PC-3 (cell line): ENCODE data around the gene ZNF622. TPM values are rescaled to one million over a fixed set of nuclear protein-coding genes. Genes with fewer than 3 reads are reported as not detected.

Source experiments
- ATAC-seq: fragments of 200-7000 bp; cut with Tn5 transposase; 2 replicates; pipeline ENCODE4 v1.9.1; 2020; ENCODE audit warnings: mild to moderate bottlenecking, moderate library complexity
- BruUV-seq: library from RNA; stranded (reverse); fragments of 400-500 nt; replicated peaks from 2 replicates; lab custom pipeline; 2021; lab: Mats Ljungman, UMichigan
- CTCF ChIA-PET: fragments of 300-600 bp; sonication (Branson Sonifier 250); formaldehyde crosslinking; loops from one replicate; lab custom pipeline; 2022; ENCODE audit warnings: antibody characterized with exemption; lab: Charles Lee
- POLR2A ChIA-PET: fragments of 300-600 bp; sonication (Branson Sonifier 250); formaldehyde crosslinking; loops from one replicate; lab custom pipeline; 2022; ENCODE audit warnings: antibody characterized with exemption; ENCODE audit not compliant: unreplicated experiment; lab: Charles Lee
- DNase-seq: peaks from one replicate; pipeline ENCODE4 v3.0.0-alpha.2; 2015
- H2AFZ ChIP-seq: fragments of 300-600 bp; sonication (generic); 2 replicates; pipeline ENCODE4 v1.6.0; 2016; ENCODE audit warnings: antibody characterized with exemption, low read length
- H3F3A ChIP-seq: fragments of 300-600 bp; sonication (generic); one replicate; pipeline ENCODE4 v1.6.0; 2017; ENCODE audit warnings: antibody characterized with exemption, low read length, control low read depth, mild to moderate bottlenecking; ENCODE audit not compliant: unreplicated experiment
- H3K27ac ChIP-seq: fragments of 300-600 bp; sonication (generic); 2 replicates; pipeline ENCODE4 v1.5.1; 2016; ENCODE audit warnings: mild to moderate bottlenecking, low read length
- H3K27me3 ChIP-seq: fragments of 300-600 bp; sonication (generic); 2 replicates; pipeline ENCODE4 v1.6.1; 2016; ENCODE audit warnings: low read length, mixed read lengths
- H3K36me3 ChIP-seq: fragments of 300-600 bp; sonication (generic); 2 replicates; pipeline ENCODE4 v1.6.1; 2016; ENCODE audit warnings: low read depth, mixed run types, low read length, mixed read lengths
- H3K4me1 ChIP-seq: fragments of 300-600 bp; sonication (generic); 2 replicates; pipeline ENCODE4 v1.5.1; 2016; ENCODE audit warnings: low read length; ENCODE audit not compliant: insufficient read depth
- H3K4me2 ChIP-seq: fragments of 300-600 bp; sonication (generic); 2 replicates; pipeline ENCODE4 v1.6.0; 2016; ENCODE audit warnings: low read length
- H3K4me3 ChIP-seq: fragments of 300-600 bp; sonication (generic); 2 replicates; pipeline ENCODE4 v1.5.1; 2016; ENCODE audit warnings: mild to moderate bottlenecking, low read length, mixed read lengths
- H3K79me2 ChIP-seq: fragments of 300-600 bp; sonication (generic); 2 replicates; pipeline ENCODE4 v1.6.1; 2017; ENCODE audit warnings: low read length, mixed read lengths
- H3K9ac ChIP-seq: fragments of 300-600 bp; sonication (generic); 2 replicates; pipeline ENCODE4 v1.6.0; 2016; ENCODE audit warnings: mild to moderate bottlenecking, low read length
- H3K9me2 ChIP-seq: fragments of 300-600 bp; sonication (generic); replicated peaks from 2 replicates; pipeline ENCODE4 v1.6.1; 2016; ENCODE audit warnings: mixed run types, low read length, mixed read lengths
- H3K9me3 ChIP-seq: fragments of 300-600 bp; sonication (generic); 2 replicates; pipeline ENCODE4 v1.6.1; 2016; ENCODE audit warnings: low read length, mixed read lengths
- H4K20me1 ChIP-seq: fragments of 300-600 bp; sonication (generic); 2 replicates; pipeline ENCODE4 v1.6.1; 2016; ENCODE audit warnings: low read length, mixed read lengths
- EZH2 ChIP-seq: fragments of 300-600 bp; sonication (generic); IDR thresholded peaks from one replicate; pipeline ENCODE4 v1.6.1; 2017; ENCODE audit warnings: antibody characterized with exemption, mild to moderate bottlenecking, low read length; ENCODE audit not compliant: unreplicated experiment
- EZH2phosphoT487 ChIP-seq: fragments of 300-600 bp; sonication (generic); IDR thresholded peaks from 2 replicates; pipeline ENCODE4 v1.6.1; 2018; ENCODE audit warnings: mild to moderate bottlenecking, antibody characterized with exemption, low read length, borderline replicate concordance
- intact Hi-C: fragments of 100-400 bp; cut with micrococcal nuclease; formaldehyde crosslinking; loops from 2 replicates; pipeline ENCODE4 v1.9.0; 2023
- total RNA-seq: library from RNA; depleted of rRNA; stranded (reverse); fragments of >200 nt; gene quantifications from 2 replicates; pipeline ENCODE4 v1.2.3, GENCODE V29; 2014
- TF ChIP-seq, protein P1 (sequence below): fragments of 300-600 bp; sonication (generic); conservative IDR thresholded peaks from 2 replicates; pipeline ENCODE4 v1.5.1; 2017; ENCODE audit warnings: antibody characterized with exemption, low read depth, mild to moderate bottlenecking, low read length

Gene ZNF622
- total RNA-seq, 1 experiment from 2014 or later, result 76.9 TPM

DNA sequence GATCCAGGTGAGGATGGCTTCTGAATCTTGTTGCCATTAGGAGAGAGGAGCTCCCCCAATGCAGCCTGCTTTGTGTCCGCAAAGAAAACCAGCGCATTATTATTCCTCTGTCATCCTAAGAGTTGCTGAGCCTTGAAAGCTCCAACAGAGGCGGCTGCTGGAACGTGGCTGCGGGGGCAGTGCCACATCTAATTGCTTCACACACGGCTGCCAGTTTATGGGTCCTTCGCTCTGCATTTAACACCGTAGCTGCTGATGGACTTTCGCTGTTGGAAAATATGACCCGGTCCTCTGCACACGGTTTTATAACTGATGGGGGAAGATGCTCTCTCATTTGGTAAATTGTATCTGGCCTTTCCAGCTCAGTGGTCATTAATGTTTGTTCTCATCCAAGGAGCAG is 38.0 kb downstream of the ZNF622 start:
- POLR2A ChIA-PET, result no interaction called here
- H3K4me2 ChIP-seq, result no peak overlapping the region
- DNase-seq, result no peak
- no peak overlapping the region for H2AFZ ChIP-seq
- ATAC-seq, result no peak
- no peak overlapping the region for H3K27ac ChIP-seq
- H3K9me3 ChIP-seq, result no peaks in the 10 kb centered on the region
- H3K27me3 ChIP-seq, result peaks cover 35% of the 10 kb centered on the region
- no peak overlapping the region for H3K9ac ChIP-seq
- TF ChIP-seq EZH2 (no peak), EZH2phosphoT487 (no peak)
- TF ChIP-seq, protein P1, sequence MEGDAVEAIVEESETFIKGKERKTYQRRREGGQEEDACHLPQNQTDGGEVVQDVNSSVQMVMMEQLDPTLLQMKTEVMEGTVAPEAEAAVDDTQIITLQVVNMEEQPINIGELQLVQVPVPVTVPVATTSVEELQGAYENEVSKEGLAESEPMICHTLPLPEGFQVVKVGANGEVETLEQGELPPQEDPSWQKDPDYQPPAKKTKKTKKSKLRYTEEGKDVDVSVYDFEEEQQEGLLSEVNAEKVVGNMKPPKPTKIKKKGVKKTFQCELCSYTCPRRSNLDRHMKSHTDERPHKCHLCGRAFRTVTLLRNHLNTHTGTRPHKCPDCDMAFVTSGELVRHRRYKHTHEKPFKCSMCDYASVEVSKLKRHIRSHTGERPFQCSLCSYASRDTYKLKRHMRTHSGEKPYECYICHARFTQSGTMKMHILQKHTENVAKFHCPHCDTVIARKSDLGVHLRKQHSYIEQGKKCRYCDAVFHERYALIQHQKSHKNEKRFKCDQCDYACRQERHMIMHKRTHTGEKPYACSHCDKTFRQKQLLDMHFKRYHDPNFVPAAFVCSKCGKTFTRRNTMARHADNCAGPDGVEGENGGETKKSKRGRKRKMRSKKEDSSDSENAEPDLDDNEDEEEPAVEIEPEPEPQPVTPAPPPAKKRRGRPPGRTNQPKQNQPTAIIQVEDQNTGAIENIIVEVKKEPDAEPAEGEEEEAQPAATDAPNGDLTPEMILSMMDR, result no peak
- H3K4me1 ChIP-seq, result no peaks in the 10 kb centered on the region
- BruUV-seq, result no TSS peak
- H3F3A ChIP-seq, result no peaks in the 10 kb centered on the region
- H3K9me2 ChIP-seq, result no peaks in the 10 kb centered on the region
- intact Hi-C loops, result no loop called here
- H3K79me2 ChIP-seq, result no peaks in the 10 kb centered on the region
- H3K36me3 ChIP-seq, result no peaks in the 10 kb centered on the region
- no peak overlapping the region for H3K4me3 ChIP-seq
- H4K20me1 ChIP-seq, result no peaks in the 10 kb centered on the region
- CTCF ChIA-PET, result no interaction called here

DNA sequence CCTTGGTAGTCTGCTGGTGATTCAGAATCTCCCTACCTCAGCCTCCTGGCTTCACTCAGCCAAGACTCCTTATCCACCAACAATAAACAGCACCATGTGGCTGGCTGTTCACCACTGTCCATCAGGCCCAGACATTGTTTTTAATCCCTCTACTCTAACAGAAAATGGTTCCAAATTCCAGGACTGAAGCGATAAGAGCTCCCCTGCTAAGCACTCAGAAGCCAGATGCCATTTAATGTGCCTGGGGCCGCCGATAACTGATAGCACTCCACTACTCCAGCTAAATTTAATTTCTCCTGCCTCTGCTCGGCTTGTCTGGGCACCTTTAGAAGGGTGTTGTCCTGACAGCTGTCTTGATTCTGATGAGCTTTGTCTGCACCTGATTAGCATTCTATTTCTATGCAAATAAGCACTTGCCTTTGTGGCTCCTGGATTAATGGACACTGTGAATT is 47.1 kb downstream of the ZNF622 start:
- Histone ChIP-seq H3K4me2 (no peak overlapping the region), H3K27ac (no peak overlapping the region), H3F3A (no peaks in the 10 kb centered on the region), H3K9me3 (no peaks in the 10 kb centered on the region), H3K27me3 (peaks cover 26% of the 10 kb centered on the region), H3K9me2 (no peaks in the 10 kb centered on the region), H4K20me1 (no peaks in the 10 kb centered on the region), H2AFZ (no peak overlapping the region), H3K79me2 (no peaks in the 10 kb centered on the region), H3K36me3 (no peaks in the 10 kb centered on the region), H3K4me3 (no peak overlapping the region), H3K4me1 (no peaks in the 10 kb centered on the region), H3K9ac (no peak overlapping the region)
- ChIA-PET CTCF (no interaction called here), POLR2A (no interaction called here)
- no TSS peak for BruUV-seq
- TF ChIP-seq, protein P1, result no peak
- TF ChIP-seq EZH2 (no peak), EZH2phosphoT487 (no peak)
- DNase-seq (no peak), ATAC-seq (no peak)
- intact Hi-C loops, result no loop called here

DNA sequence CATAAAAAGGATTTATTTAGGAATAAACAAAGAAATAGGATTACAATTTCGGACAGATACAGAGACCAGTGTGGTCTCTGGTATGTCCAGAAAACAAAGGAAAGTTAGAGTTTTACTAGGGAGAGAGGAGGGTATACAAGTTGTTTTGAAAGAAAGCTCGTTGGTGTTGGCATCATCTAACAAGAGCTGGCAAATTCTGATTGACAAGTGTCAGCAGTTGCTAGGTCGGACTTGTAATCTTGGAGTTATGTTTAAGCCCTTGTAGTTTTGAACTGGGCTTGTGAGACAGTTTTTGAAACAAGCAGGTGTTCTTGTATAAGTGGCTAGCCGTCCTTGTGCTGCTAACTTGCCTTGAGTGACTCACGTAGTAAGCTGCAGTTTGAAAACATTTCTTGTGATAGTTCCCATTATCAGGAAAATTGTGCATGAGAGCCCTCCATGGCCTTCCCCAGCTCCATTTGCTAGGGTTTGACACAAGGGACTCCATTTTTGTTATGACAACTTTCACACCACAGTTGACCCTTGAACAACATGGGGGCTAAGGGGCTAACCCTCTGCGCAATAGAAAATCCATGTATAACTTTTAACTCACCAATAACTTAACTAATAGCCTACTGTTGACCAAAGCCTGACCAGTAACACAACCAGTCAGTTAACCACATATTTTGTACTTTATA is 48.1 kb downstream of the ZNF622 start:
- BruUV-seq, result no TSS peak
- Histone ChIP-seq H3K4me1 (no peaks in the 10 kb centered on the region), H3K4me2 (no peak overlapping the region), H3K4me3 (no peak overlapping the region), H3K36me3 (no peaks in the 10 kb centered on the region), H3K9ac (no peak overlapping the region), H3K79me2 (no peaks in the 10 kb centered on the region), H3K27me3 (peaks cover 26% of the 10 kb centered on the region), H3K9me3 (no peaks in the 10 kb centered on the region), H3K27ac (no peak overlapping the region), H2AFZ (no peak overlapping the region), H4K20me1 (no peaks in the 10 kb centered on the region), H3K9me2 (no peaks in the 10 kb centered on the region), H3F3A (no peaks in the 10 kb centered on the region)
- TF ChIP-seq, protein P1, result no peak
- TF ChIP-seq EZH2phosphoT487 (no peak), EZH2 (no peak)
- ATAC-seq, result no peak
- POLR2A ChIA-PET, result no interaction called here
- DNase-seq, result no peak
- intact Hi-C loops, result no loop called here
- CTCF ChIA-PET, result no interaction called here
